ENCODE measurements around the gene DNAJC5G.

DNAJC5G gene

GRCh38 chr2:27275211-27276150, at the start of gene DNAJC5G:
Gene DNAJC5G (plus strand): TSS chr2:27275433. CDS start chr2:27276729, 1,296 bp downstream.
- no peak for DNase-seq
- Mint-ChIP-seq H3K27ac (no peak within 1 kb of the TSS), H3K9me3 (no peaks in the 10 kb centered on the region), H3K27me3 (peaks cover 10% of the 10 kb centered on the region), H3K4me3 (no peak within 1 kb of the TSS), H3K4me1 (peaks cover 3% of the 10 kb centered on the region), H3K36me3 (ENCODE audit: low read depth) (no peaks in the 10 kb centered on the region)
- ATAC-seq: no peak

- DNase-seq (no peak), ATAC-seq (no peak)
- no peaks in the 10 kb centered on the region for H3K9me3 Mint-ChIP-seq
- H3K4me1 Mint-ChIP-seq: peaks cover 6% of the 10 kb centered on the region
- H3K27me3 Mint-ChIP-seq: no peaks in the 10 kb centered on the region
- no peak overlapping the region for H3K27ac Mint-ChIP-seq
- peaks cover 70% of the 10 kb centered on the region for H3K36me3 Mint-ChIP-seq (ENCODE audit: low read depth)
- H3K4me3 Mint-ChIP-seq: no peak overlapping the region
These were observed 49.7 kb upstream of the DNAJC5G start for GRCh38 chr2:27225526-27225925.

- no peak for DNase-seq
- Mint-ChIP-seq H3K36me3 (ENCODE audit: low read depth) (peaks cover 70% of the 10 kb centered on the region), H3K9me3 (no peaks in the 10 kb centered on the region)
These were observed 47.7 kb upstream of the DNAJC5G start for GRCh38 chr2:27227501-27227900.

GRCh38 chr2:27231921-27232320, 43.3 kb upstream of the DNAJC5G start:
- ATAC-seq: no peak
- peaks cover 80% of the 10 kb centered on the region for H3K36me3 Mint-ChIP-seq (ENCODE audit: low read depth)
- H3K4me3 Mint-ChIP-seq: no peak overlapping the region
- H3K9me3 Mint-ChIP-seq: no peaks in the 10 kb centered on the region
- no peak overlapping the region for H3K27ac Mint-ChIP-seq
- no peaks in the 10 kb centered on the region for H3K4me1 Mint-ChIP-seq
- DNase-seq: no peak
- no peaks in the 10 kb centered on the region for H3K27me3 Mint-ChIP-seq

More at GRCh38 chr2:27227501-27227900, 47.7 kb upstream of the DNAJC5G start:
- ATAC-seq: no peak
- Mint-ChIP-seq H3K4me1 (no peaks in the 10 kb centered on the region), H3K27ac (no peak overlapping the region), H3K4me3 (no peak overlapping the region), H3K27me3 (no peaks in the 10 kb centered on the region)

GRCh38 chr2:27233341-27233740, 41.9 kb upstream of the DNAJC5G start:
- H3K27me3 Mint-ChIP-seq: no peaks in the 10 kb centered on the region
- H3K4me3 Mint-ChIP-seq: no peak overlapping the region
- H3K9me3 Mint-ChIP-seq: no peaks in the 10 kb centered on the region
- ATAC-seq: no peak
- DNase-seq: no peak
- H3K36me3 Mint-ChIP-seq (ENCODE audit: low read depth): peaks cover 78% of the 10 kb centered on the region
- H3K27ac Mint-ChIP-seq: no peak overlapping the region
- H3K4me1 Mint-ChIP-seq: no peaks in the 10 kb centered on the region

- DNase-seq: no peak
- Mint-ChIP-seq H3K4me1 (no peaks in the 10 kb centered on the region), H3K36me3 (ENCODE audit: low read depth) (peaks cover 69% of the 10 kb centered on the region), H3K27ac (no peak overlapping the region), H3K9me3 (no peaks in the 10 kb centered on the region), H3K4me3 (no peak overlapping the region), H3K27me3 (no peaks in the 10 kb centered on the region)
- ATAC-seq: no peak
These were observed 39.1 kb upstream of the DNAJC5G start for GRCh38 chr2:27236136-27236535.

- Mint-ChIP-seq H3K4me3 (no peak overlapping the region), H3K27me3 (no peaks in the 10 kb centered on the region), H3K4me1 (no peaks in the 10 kb centered on the region), H3K9me3 (no peaks in the 10 kb centered on the region), H3K27ac (no peak overlapping the region), H3K36me3 (ENCODE audit: low read depth) (peaks cover 69% of the 10 kb centered on the region)
- DNase-seq (no peak), ATAC-seq (no peak)
These were observed 38.6 kb upstream of the DNAJC5G start for GRCh38 chr2:27236626-27237025.

- Mint-ChIP-seq H3K4me3 (no peak overlapping the region), H3K27me3 (no peaks in the 10 kb centered on the region), H3K36me3 (ENCODE audit: low read depth) (peaks cover 67% of the 10 kb centered on the region), H3K4me1 (no peaks in the 10 kb centered on the region), H3K9me3 (no peaks in the 10 kb centered on the region), H3K27ac (no peak overlapping the region)
- DNase-seq (no peak), ATAC-seq (no peak)
These were observed 37.8 kb upstream of the DNAJC5G start for GRCh38 chr2:27237341-27237945.

- DNase-seq (no peak), ATAC-seq (no peak)
- Mint-ChIP-seq H3K27ac (no peak overlapping the region), H3K4me3 (no peak overlapping the region), H3K27me3 (no peaks in the 10 kb centered on the region), H3K4me1 (no peaks in the 10 kb centered on the region), H3K9me3 (no peaks in the 10 kb centered on the region), H3K36me3 (ENCODE audit: low read depth) (peaks cover 60% of the 10 kb centered on the region)
These were observed 36.3 kb upstream of the DNAJC5G start for GRCh38 chr2:27238976-27239375.

GRCh38 chr2:27240406-27240805, 34.8 kb upstream of the DNAJC5G start:
- no peaks in the 10 kb centered on the region for H3K9me3 Mint-ChIP-seq
- H3K27me3 Mint-ChIP-seq: no peaks in the 10 kb centered on the region
- H3K27ac Mint-ChIP-seq: no peak overlapping the region
- ATAC-seq: no peak
- no peak overlapping the region for H3K4me3 Mint-ChIP-seq
- no peaks in the 10 kb centered on the region for H3K4me1 Mint-ChIP-seq
- H3K36me3 Mint-ChIP-seq (ENCODE audit: low read depth): peaks cover 54% of the 10 kb centered on the region
- no peak for DNase-seq

GRCh38 chr2:27241761-27242613, 33.2 kb upstream of the DNAJC5G start:
- Mint-ChIP-seq H3K4me3 (no peak overlapping the region), H3K27me3 (no peaks in the 10 kb centered on the region), H3K9me3 (no peaks in the 10 kb centered on the region), H3K36me3 (ENCODE audit: low read depth) (peaks cover 41% of the 10 kb centered on the region), H3K4me1 (no peaks in the 10 kb centered on the region), H3K27ac (no peak overlapping the region)
- no peak for DNase-seq
- ATAC-seq: no peak

- H3K4me3 Mint-ChIP-seq: no peak overlapping the region
- H3K27ac Mint-ChIP-seq: no peak overlapping the region
- DNase-seq (no peak), ATAC-seq (no peak)
- H3K36me3 Mint-ChIP-seq (ENCODE audit: low read depth): peaks cover 36% of the 10 kb centered on the region
- H3K4me1 Mint-ChIP-seq: no peaks in the 10 kb centered on the region
- H3K27me3 Mint-ChIP-seq: no peaks in the 10 kb centered on the region
- H3K9me3 Mint-ChIP-seq: no peaks in the 10 kb centered on the region
These were observed 32.6 kb upstream of the DNAJC5G start for GRCh38 chr2:27242614-27242951.

- no peaks in the 10 kb centered on the region for H3K9me3 Mint-ChIP-seq
- H3K27ac Mint-ChIP-seq: no peak overlapping the region
- peaks cover 28% of the 10 kb centered on the region for H3K36me3 Mint-ChIP-seq (ENCODE audit: low read depth)
- ATAC-seq (no peak), DNase-seq (no peak)
- H3K4me3 Mint-ChIP-seq: no peak overlapping the region
- H3K27me3 Mint-ChIP-seq: no peaks in the 10 kb centered on the region
- no peaks in the 10 kb centered on the region for H3K4me1 Mint-ChIP-seq
These were observed 31.7 kb upstream of the DNAJC5G start for GRCh38 chr2:27243391-27244130.

GRCh38 chr2:27245116-27245515, 30.1 kb upstream of the DNAJC5G start:
- Mint-ChIP-seq H3K9me3 (no peaks in the 10 kb centered on the region), H3K36me3 (ENCODE audit: low read depth) (peaks cover 25% of the 10 kb centered on the region), H3K27me3 (no peaks in the 10 kb centered on the region), H3K4me3 (no peak overlapping the region), H3K27ac (no peak overlapping the region), H3K4me1 (no peaks in the 10 kb centered on the region)
- DNase-seq (no peak), ATAC-seq (no peak)

Measured in activated naive CD8-positive, alpha-beta T cell treated with anti-CD3 and anti-CD28 coated beads, Interleukin-2, amount 50 U/mL, for 24 hours (primary cell).